Measurements from ENCODE around the gene SNTG2. TPM values are rescaled to one million over a fixed set of nuclear protein-coding genes. Genes with fewer than 3 reads are reported as not detected.
A peak's percentile ranks its signal among the peaks of the same experiment; 100 is the strongest.

The SNTG2 gene
- 0.47 TPM for total RNA-seq
- long read RNA-seq, result 0 reads

DNA sequence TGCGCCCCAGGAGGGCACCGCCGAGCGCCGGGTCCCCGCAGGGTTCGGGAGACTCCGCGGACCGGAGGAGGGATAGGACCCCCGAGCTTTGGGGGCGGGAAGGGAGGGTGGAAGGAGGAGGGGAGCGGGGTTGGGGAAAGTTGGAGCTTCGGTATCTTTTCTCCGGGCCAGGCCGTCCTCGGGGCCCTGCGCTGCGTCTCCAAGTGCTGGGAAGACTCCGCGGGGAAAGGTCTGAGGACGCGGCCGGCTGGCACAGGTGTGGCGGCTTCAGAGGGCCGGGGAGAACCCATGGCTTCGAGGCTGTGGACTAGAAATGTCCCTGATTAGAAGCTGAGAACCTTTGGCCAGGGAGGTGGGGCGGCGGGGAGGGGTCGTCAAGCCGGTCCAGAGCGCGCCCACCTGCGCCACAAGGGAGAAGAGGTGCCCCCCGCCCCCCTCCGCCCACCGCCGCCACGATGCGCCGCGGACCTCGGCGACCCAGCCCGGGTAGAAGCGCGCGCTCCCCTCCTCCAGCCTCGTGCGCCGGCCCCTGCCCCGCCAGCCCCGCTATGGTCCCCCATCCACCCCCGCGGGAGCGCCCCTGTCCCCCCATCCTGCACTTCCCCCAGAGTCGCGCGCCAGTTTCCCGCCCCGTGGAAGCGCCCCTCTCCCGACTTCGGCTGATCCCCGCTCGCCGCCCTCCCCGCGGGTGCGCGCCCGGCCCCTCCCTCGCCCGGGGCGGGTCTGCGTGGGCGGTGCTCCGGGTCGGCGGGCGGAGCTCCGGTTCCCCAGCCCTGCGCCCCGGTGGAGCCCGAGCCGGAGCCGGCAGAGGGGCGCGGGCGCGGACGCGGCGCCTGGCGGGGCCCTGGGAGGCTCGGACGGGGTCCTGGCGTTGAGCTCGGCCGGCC, at the start of gene SNTG2:
Gene SNTG2, plus strand, starts transcription at position 770 of the 887 bp plus-strand sequence. CDS start 148 bp downstream, outside the sequence.
- intact Hi-C loops (cut with micrococcal nuclease), result loop anchor here (10.0 kb wide), 1 partner anchor 594 kb away; no protein-coding TSS in a partner anchor
- peaks cover under 1% of the 10 kb centered on the region for H3K9me3 ChIP-seq (replicated peaks)
- no peaks in the 10 kb centered on the region for H3K36me3 ChIP-seq
- H3K27me3 ChIP-seq (ENCODE audit: low read depth), result peaks cover 87% of the 10 kb centered on the region
- peak; percentile 35 for DNase-seq
- TF ChIP-seq, protein P1, sequence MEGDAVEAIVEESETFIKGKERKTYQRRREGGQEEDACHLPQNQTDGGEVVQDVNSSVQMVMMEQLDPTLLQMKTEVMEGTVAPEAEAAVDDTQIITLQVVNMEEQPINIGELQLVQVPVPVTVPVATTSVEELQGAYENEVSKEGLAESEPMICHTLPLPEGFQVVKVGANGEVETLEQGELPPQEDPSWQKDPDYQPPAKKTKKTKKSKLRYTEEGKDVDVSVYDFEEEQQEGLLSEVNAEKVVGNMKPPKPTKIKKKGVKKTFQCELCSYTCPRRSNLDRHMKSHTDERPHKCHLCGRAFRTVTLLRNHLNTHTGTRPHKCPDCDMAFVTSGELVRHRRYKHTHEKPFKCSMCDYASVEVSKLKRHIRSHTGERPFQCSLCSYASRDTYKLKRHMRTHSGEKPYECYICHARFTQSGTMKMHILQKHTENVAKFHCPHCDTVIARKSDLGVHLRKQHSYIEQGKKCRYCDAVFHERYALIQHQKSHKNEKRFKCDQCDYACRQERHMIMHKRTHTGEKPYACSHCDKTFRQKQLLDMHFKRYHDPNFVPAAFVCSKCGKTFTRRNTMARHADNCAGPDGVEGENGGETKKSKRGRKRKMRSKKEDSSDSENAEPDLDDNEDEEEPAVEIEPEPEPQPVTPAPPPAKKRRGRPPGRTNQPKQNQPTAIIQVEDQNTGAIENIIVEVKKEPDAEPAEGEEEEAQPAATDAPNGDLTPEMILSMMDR (IDR thresholded peaks at IDR 0.05; ENCODE audit: borderline replicate concordance), result no peak
- peaks cover 16% of the 10 kb centered on the region for H3K4me1 ChIP-seq
- H3K27ac ChIP-seq (replicated peaks), result no peak within 1 kb of the TSS
- H3K4me3 ChIP-seq, result peak within 1 kb of the TSS; percentile 69

DNA sequence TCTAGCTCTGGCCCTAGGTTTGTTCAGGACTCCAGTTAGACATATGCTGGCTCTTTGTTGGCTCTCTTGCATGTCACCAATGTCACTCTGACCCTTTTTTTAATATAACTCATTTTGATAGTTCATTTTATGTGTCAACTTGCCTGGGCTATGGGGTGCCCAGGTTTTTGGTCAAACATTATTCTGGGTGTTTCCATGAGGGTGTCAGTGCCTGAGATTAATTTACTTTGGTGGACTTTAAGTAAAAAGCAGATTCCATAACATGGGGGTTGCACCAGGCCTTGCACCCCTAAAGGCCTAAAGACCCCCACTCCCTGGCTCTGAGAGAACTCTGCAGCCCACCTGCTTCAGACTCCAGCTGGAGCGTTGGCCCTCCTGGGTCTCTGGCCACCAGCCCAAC, 48.1 kb upstream of the SNTG2 start:
- Histone ChIP-seq H3K4me1 (no peaks in the 10 kb centered on the region), H3K36me3 (no peaks in the 10 kb centered on the region), H3K4me3 (no peak overlapping the region), H3K27me3 (ENCODE audit: low read depth) (peaks cover 48% of the 10 kb centered on the region), H3K27ac (replicated peaks) (no peak overlapping the region), H3K9me3 (replicated peaks) (peaks cover 19% of the 10 kb centered on the region)
- DNase-seq, result no peak
- intact Hi-C loops (cut with micrococcal nuclease), result no loop called here
- TF ChIP-seq, protein P1 (IDR thresholded peaks at IDR 0.05; ENCODE audit: borderline replicate concordance), result no peak

DNA sequence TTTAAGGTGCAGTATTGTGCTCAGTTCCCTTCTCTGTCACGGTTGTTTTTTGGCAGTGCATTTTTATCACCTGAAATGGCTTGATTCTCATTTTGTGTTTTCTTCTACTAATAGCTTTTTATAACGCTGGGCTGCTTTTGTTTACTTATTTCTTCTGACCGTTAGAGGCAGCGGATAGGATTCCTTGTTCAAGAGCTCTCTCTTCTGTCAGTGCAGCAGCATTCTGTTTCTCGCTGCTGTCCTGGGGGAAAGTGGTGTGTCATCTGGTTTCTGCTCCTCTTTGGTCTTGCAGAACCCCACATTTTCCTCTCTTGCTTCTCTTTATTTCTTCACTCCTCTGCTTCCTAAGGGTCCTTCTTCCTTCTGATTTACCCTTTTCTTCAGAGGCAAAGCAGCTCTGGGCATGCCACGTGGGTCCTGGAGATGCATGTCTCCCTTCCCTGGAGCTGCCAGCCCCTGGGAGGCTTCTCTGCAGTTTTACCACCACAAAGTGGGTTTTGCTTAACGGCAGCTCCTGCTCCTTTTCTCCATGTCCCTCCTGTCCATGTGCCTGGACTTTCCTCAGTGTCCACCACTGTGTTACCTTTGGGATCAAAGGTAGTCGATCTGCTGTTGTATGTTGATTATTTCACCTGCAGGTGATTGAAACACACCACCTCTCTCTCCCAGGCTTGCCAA, 47.3 kb upstream of the SNTG2 start:
- no peak overlapping the region for H3K27ac ChIP-seq (replicated peaks)
- TF ChIP-seq, protein P1 (IDR thresholded peaks at IDR 0.05; ENCODE audit: borderline replicate concordance), result no peak
- H3K27me3 ChIP-seq (ENCODE audit: low read depth), result peaks cover 51% of the 10 kb centered on the region

DNA sequence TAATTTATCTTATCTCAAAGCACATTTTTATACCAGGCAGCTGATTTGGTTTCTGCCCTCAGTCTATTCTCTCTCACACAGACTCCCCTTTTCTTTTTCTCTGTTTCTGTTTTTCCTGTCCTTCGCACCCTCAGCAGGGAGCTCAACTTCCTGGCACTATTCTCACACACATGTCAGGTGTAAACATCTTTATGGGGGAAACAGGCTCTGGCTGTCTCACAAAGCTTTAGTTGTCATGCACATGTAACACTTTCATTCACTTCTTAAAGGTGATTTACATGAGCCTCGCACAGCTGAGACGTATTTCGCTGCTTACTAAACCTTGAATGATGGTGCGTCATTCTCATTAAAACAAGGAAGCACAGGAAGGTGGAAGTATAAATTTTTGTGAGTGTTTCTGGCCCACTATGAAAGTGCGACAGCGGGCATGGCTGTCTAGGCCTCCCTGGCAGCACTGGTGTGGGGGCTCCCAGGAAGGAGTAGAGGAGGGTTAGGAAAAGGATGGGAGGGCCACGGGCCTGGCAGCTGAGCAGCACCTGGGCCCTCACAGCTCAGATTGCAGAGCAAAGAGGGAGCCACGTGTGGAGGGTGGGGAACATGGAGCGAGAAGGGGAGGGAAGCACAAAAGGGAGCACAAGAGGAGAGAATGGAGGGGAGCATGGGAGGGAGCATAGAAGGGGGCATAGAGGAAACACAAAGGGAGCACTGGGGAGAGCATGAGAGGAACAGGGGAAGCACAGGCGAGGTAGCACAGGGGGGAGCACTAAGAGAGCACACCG, 46.2 kb upstream of the SNTG2 start:
- Histone ChIP-seq H3K36me3 (no peaks in the 10 kb centered on the region), H3K4me3 (no peak overlapping the region), H3K4me1 (no peaks in the 10 kb centered on the region), H3K27me3 (ENCODE audit: low read depth) (peaks cover 51% of the 10 kb centered on the region), H3K9me3 (replicated peaks) (peaks cover 18% of the 10 kb centered on the region), H3K27ac (replicated peaks) (no peak overlapping the region)
- DNase-seq, result no peak
- intact Hi-C loops (cut with micrococcal nuclease), result no loop called here
- TF ChIP-seq, protein P1 (IDR thresholded peaks at IDR 0.05; ENCODE audit: borderline replicate concordance), result no peak

More for the DNA sequence above, 47.3 kb upstream of the SNTG2 start:
- no peaks in the 10 kb centered on the region for H3K4me1 ChIP-seq
- DNase-seq, result no peak
- H3K4me3 ChIP-seq, result no peak overlapping the region
- H3K36me3 ChIP-seq, result no peaks in the 10 kb centered on the region
- H3K9me3 ChIP-seq (replicated peaks), result peaks cover 19% of the 10 kb centered on the region
- intact Hi-C loops (cut with micrococcal nuclease), result no loop called here

Data from left ventricle myocardium inferior (tissue), 1 donor.